Natural killer cell (primary cell): ENCODE measurements around the gene BIRC7. TPM values are rescaled to one million over a fixed set of nuclear protein-coding genes. Genes with fewer than 3 reads are reported as not detected.

Source experiments
- ATAC-seq, 3 donors: fragments of 150-1000 bp in 2 of 3; fragments of 200-7000 bp in 1 of 3; cut with Tn5 transposase; 1 replicate in 1 of 3; 2 replicates in 2 of 3; pipeline ENCODE4 v1.10.0; 2021; ENCODE audit warnings: mild to moderate bottlenecking in 2 of 3, moderate library complexity in 2 of 3
- DNase-seq, 2 donors: peaks; one replicate each; pipeline versions ENCODE4 v3.0.0 to v3.0.0-alpha.2; 2013 to 2021; ENCODE audit warnings: mixed read lengths in 1 of 2
- H3K27ac ChIP-seq: one replicate; pipeline ENCODE4 v1.5.1; 2013; ENCODE audit warnings: mild to moderate bottlenecking, low read length
- H3K27me3 ChIP-seq: one replicate; pipeline ENCODE4 v1.6.1; 2013; ENCODE audit warnings: low read length; ENCODE audit not compliant: control insufficient read depth, insufficient read depth
- H3K36me3 ChIP-seq: one replicate; pipeline ENCODE4 v1.6.1; 2013; ENCODE audit warnings: low read length; ENCODE audit not compliant: control insufficient read depth, insufficient read depth
- H3K4me1 ChIP-seq: one replicate; pipeline ENCODE4 v1.6.1; 2013; ENCODE audit warnings: low read length; ENCODE audit not compliant: control insufficient read depth, insufficient read depth
- H3K4me3 ChIP-seq: one replicate; pipeline ENCODE4 v1.5.1; 2013; ENCODE audit warnings: low read length
- H3K9me3 ChIP-seq: one replicate; pipeline ENCODE4 v1.6.1; 2013; ENCODE audit warnings: low read length; ENCODE audit not compliant: control insufficient read depth, insufficient read depth
- H3K27ac Mint-ChIP-seq, 2 donors: one replicate each; pipeline ENCODE4 v1.8.0; 2022; ENCODE audit warnings: mild to moderate bottlenecking in 2 of 2, mixed read lengths in 2 of 2, moderate library complexity in 1 of 2
- H3K27me3 Mint-ChIP-seq, 2 donors: one replicate each; pipeline ENCODE4 v1.8.0; 2022; ENCODE audit warnings: low read depth in 2 of 2, mixed read lengths in 2 of 2
- H3K36me3 Mint-ChIP-seq: one replicate; pipeline ENCODE4 v1.8.0; 2022; ENCODE audit warnings: mixed read lengths
- H3K4me1 Mint-ChIP-seq, 2 donors: one replicate each; pipeline ENCODE4 v1.8.0; 2022; ENCODE audit warnings: mixed read lengths in 2 of 2
- H3K4me3 Mint-ChIP-seq: one replicate; pipeline ENCODE4 v1.8.0; 2022; ENCODE audit warnings: mild to moderate bottlenecking, moderate library complexity, mixed read lengths
- H3K9me3 Mint-ChIP-seq, 2 donors: one replicate each; pipeline ENCODE4 v1.8.0; 2022; ENCODE audit warnings: mixed read lengths in 2 of 2
- WGBS: methylation state at CpG from one replicate; pipeline ENCODE4 v1.1.7; 2013; ENCODE audit warnings: missing lambda C conversion rate; ENCODE audit not compliant: insufficient coverage; 5-methylcytosine and 5-hydroxymethylcytosine counted together
- intact Hi-C: fragments of 100-400 bp; cut with micrococcal nuclease; formaldehyde crosslinking; loops from one replicate; pipeline ENCODE4 v1.14.2; 2022
- total RNA-seq, 4 donors: library from RNA; stranded (reverse); fragments of 120-200 nt in 1 of 4; gene quantifications; one replicate each; pipeline versions ENCODE4 v1.2.3 to v1.2.4, GENCODE V29; 2013 to 2022
- TF ChIP-seq, protein P1 (sequence below): fragments of 200-600 bp; IDR thresholded peaks from one replicate; pipeline ENCODE4 v1.8.0; 2022; ENCODE audit warnings: antibody characterized with exemption

Gene BIRC7
- total RNA-seq, 3 donors from 2014 or later (not counting 1 experiment from before 2014, with no cell fraction given), result not detected

DNA sequence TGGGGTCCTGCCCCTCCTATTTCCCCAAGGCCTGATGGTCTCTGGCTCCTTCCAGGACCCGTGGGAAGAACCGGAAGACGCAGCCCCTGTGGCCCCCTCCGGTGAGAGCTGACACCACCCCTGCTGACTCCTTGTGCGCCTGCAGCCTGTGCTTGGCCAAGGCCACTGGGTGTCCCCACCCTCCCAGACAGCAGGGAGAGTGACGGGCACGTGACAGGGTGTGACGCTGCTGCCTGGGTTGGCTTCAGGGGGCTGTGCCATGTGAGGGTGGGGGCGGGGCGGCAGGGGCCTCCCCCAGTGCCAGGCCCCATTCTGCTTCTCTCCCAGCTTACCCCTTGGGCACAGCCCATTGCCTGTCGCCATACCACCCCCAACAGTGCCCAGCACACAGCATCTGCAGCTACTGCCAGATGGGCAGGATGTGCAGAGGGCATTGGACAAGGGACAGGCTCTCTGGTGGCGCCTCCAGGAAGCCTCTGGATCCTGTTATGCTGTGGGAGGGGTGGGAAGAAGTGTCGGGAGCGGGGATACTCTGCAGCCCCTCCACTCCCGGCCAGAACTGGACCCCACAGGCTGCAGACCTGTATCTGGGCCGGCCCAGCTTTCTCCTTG is 2.9 kb downstream of the BIRC7 start:
- no peaks in the 10 kb centered on the region for H3K4me1 Mint-ChIP-seq
- H3K27ac Mint-ChIP-seq, result no peak overlapping the region
- no peak overlapping the region for H3K4me3 ChIP-seq
- peaks cover 0 to 3% of the 10 kb centered on the region in 2 donors for H3K27me3 Mint-ChIP-seq
- peak in 1 of 3 donors; percentile 29 for ATAC-seq
- H3K27ac ChIP-seq, result no peak overlapping the region
- H3K27me3 ChIP-seq, result peaks cover 2% of the 10 kb centered on the region
- no peaks in the 10 kb centered on the region for H3K9me3 ChIP-seq
- H3K9me3 Mint-ChIP-seq, result no peaks in the 10 kb centered on the region
- peak in 1 of 2 donors; percentile 32 for DNase-seq
- intact Hi-C loops, result no loop called here
- TF ChIP-seq, protein P1, sequence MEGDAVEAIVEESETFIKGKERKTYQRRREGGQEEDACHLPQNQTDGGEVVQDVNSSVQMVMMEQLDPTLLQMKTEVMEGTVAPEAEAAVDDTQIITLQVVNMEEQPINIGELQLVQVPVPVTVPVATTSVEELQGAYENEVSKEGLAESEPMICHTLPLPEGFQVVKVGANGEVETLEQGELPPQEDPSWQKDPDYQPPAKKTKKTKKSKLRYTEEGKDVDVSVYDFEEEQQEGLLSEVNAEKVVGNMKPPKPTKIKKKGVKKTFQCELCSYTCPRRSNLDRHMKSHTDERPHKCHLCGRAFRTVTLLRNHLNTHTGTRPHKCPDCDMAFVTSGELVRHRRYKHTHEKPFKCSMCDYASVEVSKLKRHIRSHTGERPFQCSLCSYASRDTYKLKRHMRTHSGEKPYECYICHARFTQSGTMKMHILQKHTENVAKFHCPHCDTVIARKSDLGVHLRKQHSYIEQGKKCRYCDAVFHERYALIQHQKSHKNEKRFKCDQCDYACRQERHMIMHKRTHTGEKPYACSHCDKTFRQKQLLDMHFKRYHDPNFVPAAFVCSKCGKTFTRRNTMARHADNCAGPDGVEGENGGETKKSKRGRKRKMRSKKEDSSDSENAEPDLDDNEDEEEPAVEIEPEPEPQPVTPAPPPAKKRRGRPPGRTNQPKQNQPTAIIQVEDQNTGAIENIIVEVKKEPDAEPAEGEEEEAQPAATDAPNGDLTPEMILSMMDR, result no peak
- 67% methylated on average over 14 of the region's 16 CpGs for WGBS
- no peaks in the 10 kb centered on the region for H3K36me3 ChIP-seq
- H3K4me3 Mint-ChIP-seq, result no peak overlapping the region
- H3K36me3 Mint-ChIP-seq, result no peaks in the 10 kb centered on the region
- peaks cover 3% of the 10 kb centered on the region for H3K4me1 ChIP-seq

GRCh38 chr20:63239431-63239830 is 3.7 kb downstream of the BIRC7 start:
- DNase-seq, result no peak
- Mint-ChIP-seq H3K9me3 (no peaks in the 10 kb centered on the region), H3K27ac (no peak overlapping the region), H3K4me1 (no peaks in the 10 kb centered on the region), H3K4me3 (no peak overlapping the region), H3K36me3 (no peaks in the 10 kb centered on the region), H3K27me3 (peaks cover 0 to 3% of the 10 kb centered on the region in 2 donors)
- Histone ChIP-seq H3K9me3 (no peaks in the 10 kb centered on the region), H3K27ac (no peak overlapping the region), H3K36me3 (no peaks in the 10 kb centered on the region), H3K27me3 (no peaks in the 10 kb centered on the region), H3K4me1 (peaks cover 3% of the 10 kb centered on the region), H3K4me3 (no peak overlapping the region)
- TF ChIP-seq, protein P1, result no peak
- no peak for ATAC-seq
- intact Hi-C loops, result no loop called here
- 95% methylated on average over 30 of the region's 30 CpGs for WGBS

- intact Hi-C loops, result no loop called here
- TF ChIP-seq, protein P1, result no peak
- no peak overlapping the region for H3K4me3 ChIP-seq
- H3K9me3 Mint-ChIP-seq, result no peaks in the 10 kb centered on the region
- H3K36me3 Mint-ChIP-seq, result no peaks in the 10 kb centered on the region
- H3K27me3 ChIP-seq, result no peaks in the 10 kb centered on the region
- H3K4me3 Mint-ChIP-seq, result no peak overlapping the region
- peaks cover 1% of the 10 kb centered on the region for H3K4me1 ChIP-seq
- H3K36me3 ChIP-seq, result no peaks in the 10 kb centered on the region
- DNase-seq (no peak), ATAC-seq (no peak)
- 92% methylated on average over 11 of the region's 11 CpGs for WGBS
- no peaks in the 10 kb centered on the region for H3K9me3 ChIP-seq
- peaks cover 0 to 3% of the 10 kb centered on the region in 2 donors for H3K27me3 Mint-ChIP-seq
- H3K27ac ChIP-seq, result no peak overlapping the region
- H3K27ac Mint-ChIP-seq, result no peak overlapping the region
- no peaks in the 10 kb centered on the region for H3K4me1 Mint-ChIP-seq
Observed at GRCh38 chr20:63240004-63240403, 4.3 kb downstream of the BIRC7 start.

- no peaks in the 10 kb centered on the region for H3K4me1 Mint-ChIP-seq
- WGBS, result 66% methylated on average over 11 of the region's 11 CpGs
- Histone ChIP-seq H3K27me3 (no peaks in the 10 kb centered on the region), H3K9me3 (no peaks in the 10 kb centered on the region), H3K4me1 (no peaks in the 10 kb centered on the region), H3K36me3 (no peaks in the 10 kb centered on the region), H3K4me3 (no peak overlapping the region), H3K27ac (no peak overlapping the region)
- TF ChIP-seq, protein P1, result no peak
- DNase-seq (no peak), ATAC-seq (no peak)
- no peaks in the 10 kb centered on the region for H3K9me3 Mint-ChIP-seq
- no peaks in the 10 kb centered on the region for H3K36me3 Mint-ChIP-seq
- H3K27me3 Mint-ChIP-seq, result peaks cover 0 to 7% of the 10 kb centered on the region in 2 donors
- intact Hi-C loops, result no loop called here
- H3K27ac Mint-ChIP-seq, result no peak overlapping the region
- H3K4me3 Mint-ChIP-seq, result no peak overlapping the region
Observed at GRCh38 chr20:63241272-63241671, 5.6 kb downstream of the BIRC7 start.
